ENCODE data around the gene DENND6B.

The DENND6B gene

GRCh38 chr22:50296658-50297490, 29.9 kb downstream of the DENND6B start:
- no peak for TF ChIP-seq CTCF (conservative IDR thresholded peaks at IDR 0.05; ENCODE audit: low read length)
- DNase-seq (ENCODE audit: low read depth): no peak
- H3K4me3 ChIP-seq (ENCODE audit: low read length): no peak overlapping the region

GRCh38 chr22:50294319-50294656, 32.5 kb downstream of the DENND6B start:
- H3K4me3 ChIP-seq (ENCODE audit: low read length): no peak overlapping the region
- DNase-seq (ENCODE audit: low read depth): no peak
- TF ChIP-seq CTCF (conservative IDR thresholded peaks at IDR 0.05; ENCODE audit: low read length): no peak

GRCh38 chr22:50293441-50294318, 33.1 kb downstream of the DENND6B start:
- peak; percentile 85 for DNase-seq (ENCODE audit: low read depth)
- no peak for TF ChIP-seq CTCF (conservative IDR thresholded peaks at IDR 0.05; ENCODE audit: low read length)
- H3K4me3 ChIP-seq (ENCODE audit: low read length): peak overlapping the region; percentile 49

GRCh38 chr22:50292643-50293440, 34.0 kb downstream of the DENND6B start:
- no peak for TF ChIP-seq CTCF (conservative IDR thresholded peaks at IDR 0.05; ENCODE audit: low read length)
- peak overlapping the region; percentile 49 for H3K4me3 ChIP-seq (ENCODE audit: low read length)
- DNase-seq (ENCODE audit: low read depth): no peak

GRCh38 chr22:50289942-50290630, 36.7 kb downstream of the DENND6B start:
- DNase-seq (ENCODE audit: low read depth): no peak
- no peak overlapping the region for H3K4me3 ChIP-seq (ENCODE audit: low read length)

More at GRCh38 chr22:50289942-50290630, 36.7 kb downstream of the DENND6B start:
- no peak for TF ChIP-seq CTCF (conservative IDR thresholded peaks at IDR 0.05; ENCODE audit: low read length)

All from AG10803 (cell line).